ENCODE results near the gene STT3A. TPM values are rescaled to one million over a fixed set of nuclear protein-coding genes. Genes with fewer than 3 reads are reported as not detected.
A peak's percentile ranks its signal among the peaks of the same experiment; 100 is the strongest.

STT3A gene
- total and polyA plus RNA-seq, 2 of the 13 experiments (the other 11 are each of a cell fraction or from before 2014, with no cell fraction given) = 229 to 319 TPM

- TF ChIP-seq TCF12 (IDR thresholded peaks at IDR 0.05) = no peak
- no peak for TF ChIP-seq TCF12 (CRISPR knock-in tag; IDR thresholded peaks at IDR 0.05)
- peak; percentile 88 for TF ChIP-seq SPEN (CRISPR knock-in tag; IDR thresholded peaks at IDR 0.05; ENCODE audit: low read depth)
- no peak for TF ChIP-seq ARHGAP35 (CRISPR knock-in tag; IDR thresholded peaks at IDR 0.05; ENCODE audit: borderline replicate concordance)
- no peak; the same call in 1 of the 2 replicates for TF ChIP-seq ZSCAN9 (CRISPR knock-in tag; IDR thresholded peaks at IDR 0.05; ENCODE audit: borderline replicate concordance)
- TF ChIP-seq MAFF (IDR thresholded peaks at IDR 0.05; ENCODE audit: low read depth, low read length) = 0 out of 2 replicates have a peak, but pooled peaks have one; percentile 2
- TF ChIP-seq ZNF75D (CRISPR knock-in tag; IDR thresholded peaks at IDR 0.05; ENCODE audit: borderline replicate concordance) = no peak
- no peak for TF ChIP-seq U2AF2 (IDR thresholded peaks at IDR 0.05; ENCODE audit: low read depth, low read length)
- peak; percentile 75 for TF ChIP-seq SP4 (CRISPR knock-in tag; IDR thresholded peaks at IDR 0.05)
- no peak; the same call in 1 of the 2 replicates for TF ChIP-seq ZNF589 (CRISPR knock-in tag; conservative IDR thresholded peaks at IDR 0.05)
- TF ChIP-seq THRA (CRISPR knock-in tag; IDR thresholded peaks at IDR 0.05; ENCODE audit: borderline replicate concordance) = no peak
- TF ChIP-seq NR2C2 (CRISPR knock-in tag; IDR thresholded peaks at IDR 0.05; ENCODE audit: borderline replicate concordance) = peak; percentile 52; the same call in 1 of the 2 replicates
- no peak for TF ChIP-seq ZSCAN22 (CRISPR knock-in tag; IDR thresholded peaks at IDR 0.05)
- 0 out of 2 replicates have a peak, but pooled peaks have one; percentile 45 for TF ChIP-seq RXRA (CRISPR knock-in tag; IDR thresholded peaks at IDR 0.05)
- TF ChIP-seq SOX5 (CRISPR knock-in tag; IDR thresholded peaks at IDR 0.05; ENCODE audit: borderline replicate concordance) = 0 out of 2 replicates have a peak, but pooled peaks have one; percentile 14
- TF ChIP-seq ADNP (CRISPR knock-in tag; IDR thresholded peaks at IDR 0.05) = no peak
- no peak for TF ChIP-seq ZBTB4 (CRISPR knock-in tag; IDR thresholded peaks at IDR 0.05; ENCODE audit: borderline replicate concordance)
- no peak for TF ChIP-seq HOXA7 (CRISPR knock-in tag; IDR thresholded peaks at IDR 0.05)
- peak; percentile 28; the same call in 1 of the 2 replicates for TF ChIP-seq ZBED4 (CRISPR knock-in tag; IDR thresholded peaks at IDR 0.05; ENCODE audit: borderline replicate concordance)
- peak; percentile 79 for TF ChIP-seq ZNF878 (CRISPR knock-in tag; IDR thresholded peaks at IDR 0.05)
- peak; percentile 29 for TF ChIP-seq ZEB1 (IDR thresholded peaks at IDR 0.05; ENCODE audit: insufficient replicate concordance, low read depth)
- peak; percentile 68 for TF ChIP-seq FOSL2 (CRISPR knock-in tag; IDR thresholded peaks at IDR 0.05)
These were observed at the start of gene STT3A (continued) for GRCh38 chr11:125592305-125593113.
